ENCODE measurements around the gene KLHL29. TPM values are rescaled to one million over a fixed set of nuclear protein-coding genes. Genes with fewer than 3 reads are reported as not detected.

KLHL29 gene
- total RNA-seq, 2 donors from 2014 or later = 2.0 to 2.9 TPM

GRCh38 chr2:23454501-23455120 is 69.6 kb downstream of the KLHL29 start:
- no peak overlapping the region for H3K4me3 ChIP-seq
- H3K4me1 ChIP-seq = no peaks in the 10 kb centered on the region
- no peak overlapping the region for H3K9ac ChIP-seq (ENCODE audit: low read depth in 2 of 2, low read length in 2 of 2)
- no peaks in the 10 kb centered on the region for H3K9me3 ChIP-seq
- no peaks in the 10 kb centered on the region for H3K36me3 ChIP-seq
- H3K27me3 ChIP-seq = no peaks in the 10 kb centered on the region
- H3K27ac ChIP-seq = no peak overlapping the region
- intact Hi-C loops (cut with DNase I) = no loop called here
- TF ChIP-seq CTCF (IDR thresholded peaks at IDR 0.05) = no peak
- DNase-seq = no peak

- no peaks in the 10 kb centered on the region for H3K36me3 ChIP-seq
- no peak overlapping the region for H3K9ac ChIP-seq (ENCODE audit: low read depth in 2 of 2, low read length in 2 of 2)
- no peaks in the 10 kb centered on the region for H3K9me3 ChIP-seq
- intact Hi-C loops (cut with DNase I) = no loop called here
- no peaks in the 10 kb centered on the region for H3K27me3 ChIP-seq
- H3K27ac ChIP-seq = no peak overlapping the region
- no peaks in the 10 kb centered on the region for H3K4me1 ChIP-seq
- DNase-seq = no peak
- no peak overlapping the region for H3K4me3 ChIP-seq
- TF ChIP-seq CTCF (IDR thresholded peaks at IDR 0.05) = no peak
Measured at GRCh38 chr2:23456396-23456795, 71.4 kb downstream of the KLHL29 start.

- no peak overlapping the region for H3K27ac ChIP-seq
- H3K36me3 ChIP-seq = no peaks in the 10 kb centered on the region
- no peaks in the 10 kb centered on the region for H3K27me3 ChIP-seq
- no peak for DNase-seq
- TF ChIP-seq CTCF (IDR thresholded peaks at IDR 0.05) = no peak
- no peaks in the 10 kb centered on the region for H3K4me1 ChIP-seq
- no peak overlapping the region for H3K9ac ChIP-seq (ENCODE audit: low read depth in 2 of 2, low read length in 2 of 2)
- intact Hi-C loops (cut with DNase I) = no loop called here
- H3K9me3 ChIP-seq = no peaks in the 10 kb centered on the region
- no peak overlapping the region for H3K4me3 ChIP-seq
Measured at GRCh38 chr2:23456881-23457760, 72.1 kb downstream of the KLHL29 start.

- no peak for TF ChIP-seq CTCF (IDR thresholded peaks at IDR 0.05)
- H3K36me3 ChIP-seq = no peaks in the 10 kb centered on the region
- H3K9me3 ChIP-seq = no peaks in the 10 kb centered on the region
- no peak overlapping the region for H3K27ac ChIP-seq
- intact Hi-C loops (cut with DNase I) = no loop called here
- H3K27me3 ChIP-seq = no peaks in the 10 kb centered on the region
- no peak for DNase-seq
- H3K9ac ChIP-seq (ENCODE audit: low read depth in 2 of 2, low read length in 2 of 2) = no peak overlapping the region
- H3K4me3 ChIP-seq = no peak overlapping the region
- no peaks in the 10 kb centered on the region for H3K4me1 ChIP-seq
Measured at GRCh38 chr2:23457990-23458682, 73.2 kb downstream of the KLHL29 start.

GRCh38 chr2:23459032-23459431 is 74.1 kb downstream of the KLHL29 start:
- intact Hi-C loops (cut with DNase I) = no loop called here
- Histone ChIP-seq H3K27ac (no peak overlapping the region), H3K4me3 (no peak overlapping the region), H3K36me3 (no peaks in the 10 kb centered on the region), H3K27me3 (no peaks in the 10 kb centered on the region), H3K9me3 (no peaks in the 10 kb centered on the region), H3K4me1 (no peaks in the 10 kb centered on the region), H3K9ac (ENCODE audit: low read depth in 2 of 2, low read length in 2 of 2) (no peak overlapping the region)
- no peak for DNase-seq
- TF ChIP-seq CTCF (IDR thresholded peaks at IDR 0.05) = no peak

All from colonic mucosa (tissue), 4 donors.